Stimulated activated CD8-positive, alpha-beta memory T cell treated with anti-CD3 and anti-CD28 coated beads, Interleukin-15, amount 100 ng/mL, for 24 hours (primary cell): ENCODE measurements around the gene BAAT.

Source experiments
- DNase-seq: peaks from one replicate; pipeline ENCODE4 v3.0.0-alpha.2; 2020; ENCODE audit warnings: low read depth

BAAT gene

GRCh38 chr9:101398068-101398929 lies 13.5 kb upstream of the BAAT start, which contains the start of the genes MRPL50 and ZNF189:
MRPL50 (minus strand) TSS chr9:101398618; CDS start chr9:101398592, 26 bp downstream.
ZNF189 (plus strand) TSS chr9:101398851; CDS start chr9:101399157, 306 bp downstream.
- DNase-seq, result peak; percentile 80

GRCh38 chr9:101397746-101398067 lies 12.9 kb upstream of the BAAT start:
- DNase-seq, result no peak

GRCh38 chr9:101394687-101395086 lies 9.9 kb upstream of the BAAT start:
- no peak for DNase-seq

GRCh38 chr9:101393135-101393534 lies 8.3 kb upstream of the BAAT start:
- DNase-seq, result no peak

GRCh38 chr9:101388507-101388993 lies 3.7 kb upstream of the BAAT start:
- DNase-seq, result no peak

GRCh38 chr9:101387871-101388506 lies 3.2 kb upstream of the BAAT start:
- no peak for DNase-seq

- DNase-seq, result no peak
These were observed 1.4 kb downstream of the BAAT start for GRCh38 chr9:101383361-101383760.

- DNase-seq, result no peak
These were observed 2.9 kb downstream of the BAAT start for GRCh38 chr9:101381833-101382342.

GRCh38 chr9:101381118-101381517 lies 3.7 kb downstream of the BAAT start:
- no peak for DNase-seq

GRCh38 chr9:101380295-101380694 lies 4.5 kb downstream of the BAAT start:
- no peak for DNase-seq

GRCh38 chr9:101376111-101376848 lies 8.5 kb downstream of the BAAT start:
- DNase-seq, result no peak

- DNase-seq, result no peak
These were observed 9.3 kb downstream of the BAAT start for GRCh38 chr9:101375546-101375945.

- DNase-seq, result no peak
These were observed 12.3 kb downstream of the BAAT start for GRCh38 chr9:101372327-101373118.

GRCh38 chr9:101371813-101372212 lies 13.0 kb downstream of the BAAT start:
- DNase-seq, result no peak

GRCh38 chr9:101369884-101370531 lies 14.8 kb downstream of the BAAT start:
- DNase-seq, result no peak

GRCh38 chr9:101369286-101369685 lies 15.5 kb downstream of the BAAT start:
- no peak for DNase-seq

GRCh38 chr9:101367323-101367722 lies 17.5 kb downstream of the BAAT start:
- DNase-seq, result no peak

- no peak for DNase-seq
These were observed 18.6 kb downstream of the BAAT start for GRCh38 chr9:101366038-101366756.

GRCh38 chr9:101365181-101365580 lies 19.6 kb downstream of the BAAT start:
- no peak for DNase-seq

- DNase-seq, result no peak
These were observed 22.4 kb downstream of the BAAT start for GRCh38 chr9:101362450-101362849.
